Hepatocyte (in vitro differentiated cells): ENCODE measurements around the gene TWF2. TPM values are rescaled to one million over a fixed set of nuclear protein-coding genes. Genes with fewer than 3 reads are reported as not detected.
A peak's percentile ranks its signal among the peaks of the same experiment; 100 is the strongest.

Experiments
- DNase-seq: peaks from one replicate; pipeline ENCODE4 v3.0.0-alpha.2; 2016; ENCODE audit warnings: low spot score
- H2AFZ ChIP-seq: fragments of 200-600 bp; sonication (generic); 2 replicates; pipeline ENCODE4 v1.6.0; 2016; ENCODE audit warnings: antibody characterized with exemption, mild to moderate bottlenecking
- H3K27ac ChIP-seq: fragments of 200-600 bp; sonication (generic); 2 replicates; pipeline ENCODE4 v1.5.1; 2016; ENCODE audit warnings: mild to moderate bottlenecking
- H3K27me3 ChIP-seq: fragments of 200-600 bp; sonication (generic); 2 replicates; pipeline ENCODE4 v1.6.1; 2016
- H3K36me3 ChIP-seq: fragments of 200-600 bp; sonication (generic); replicated peaks from 2 replicates; pipeline ENCODE4 v1.5.1; 2016; ENCODE audit warnings: low read depth; ENCODE audit not compliant: insufficient read depth
- H3K4me1 ChIP-seq: fragments of 200-600 bp; sonication (generic); 2 replicates; pipeline ENCODE4 v1.5.1; 2016; ENCODE audit warnings: mild to moderate bottlenecking, moderate library complexity; ENCODE audit not compliant: insufficient read depth
- H3K4me2 ChIP-seq: fragments of 200-600 bp; sonication (generic); 2 replicates; pipeline ENCODE4 v1.6.0; 2016
- H3K4me3 ChIP-seq: fragments of 200-600 bp; sonication (generic); 2 replicates; pipeline ENCODE4 v1.5.1; 2016; ENCODE audit warnings: mild to moderate bottlenecking
- H3K79me2 ChIP-seq: fragments of 200-600 bp; sonication (generic); 2 replicates; pipeline ENCODE4 v1.6.0; 2017; ENCODE audit warnings: mild to moderate bottlenecking
- H3K9me2 ChIP-seq: fragments of 200-600 bp; sonication (generic); replicated peaks from 2 replicates; pipeline ENCODE4 v1.6.0; 2017; ENCODE audit warnings: mild to moderate bottlenecking; ENCODE audit not compliant: insufficient read depth
- H3K9me3 ChIP-seq: fragments of 200-600 bp; sonication (generic); 2 replicates; pipeline ENCODE4 v1.5.1; 2016; ENCODE audit warnings: low read depth, mild to moderate bottlenecking
- H4K20me1 ChIP-seq: fragments of 200-600 bp; sonication (generic); 2 replicates; pipeline ENCODE4 v1.6.0; 2016; ENCODE audit warnings: mild to moderate bottlenecking; ENCODE audit not compliant: insufficient read depth, poor library complexity, severe bottlenecking
- EZH2 ChIP-seq: fragments of 200-600 bp; sonication (generic); IDR thresholded peaks from 2 replicates; pipeline ENCODE4 v1.6.1; 2016; ENCODE audit warnings: antibody characterized with exemption, mild to moderate bottlenecking, borderline replicate concordance
- EZH2phosphoT487 ChIP-seq: fragments of 200-600 bp; sonication (generic); IDR thresholded peaks from one replicate; pipeline ENCODE4 v1.6.1; 2018; ENCODE audit warnings: antibody characterized with exemption, mild to moderate bottlenecking, low read depth, moderate library complexity; ENCODE audit not compliant: unreplicated experiment, severe bottlenecking
- WGBS: methylation state at CpG from one replicate; pipeline ENCODE4 v1.1.6; 2016; ENCODE audit warnings: low lambda C conversion rate; ENCODE audit errors: missing lambda C conversion rate; 5-methylcytosine and 5-hydroxymethylcytosine counted together
- polyA plus RNA-seq: library from polyadenylated mRNA; unstranded; fragments of >200 nt; fragmentation: Nextera tagmentation; extraction: Ambion mirVana; gene quantifications from 2 replicates; pipeline ENCODE4 v1.2.1, GENCODE V29; 2016
- total RNA-seq: library from RNA; depleted of rRNA; stranded (reverse); fragments of >200 nt; gene quantifications from 2 replicates; pipeline ENCODE4 v1.2.3, GENCODE V29; 2014
- TF ChIP-seq, protein P1 (sequence below): fragments of 200-600 bp; sonication (generic); IDR thresholded peaks from 2 replicates; pipeline ENCODE4 v1.5.1; 2016; ENCODE audit warnings: antibody characterized with exemption, mild to moderate bottlenecking; ENCODE audit not compliant: poor library complexity

The TWF2 gene
- total and polyA plus RNA-seq, 2 experiments from 2014 or later, result 47.4 to 52.5 TPM

DNA sequence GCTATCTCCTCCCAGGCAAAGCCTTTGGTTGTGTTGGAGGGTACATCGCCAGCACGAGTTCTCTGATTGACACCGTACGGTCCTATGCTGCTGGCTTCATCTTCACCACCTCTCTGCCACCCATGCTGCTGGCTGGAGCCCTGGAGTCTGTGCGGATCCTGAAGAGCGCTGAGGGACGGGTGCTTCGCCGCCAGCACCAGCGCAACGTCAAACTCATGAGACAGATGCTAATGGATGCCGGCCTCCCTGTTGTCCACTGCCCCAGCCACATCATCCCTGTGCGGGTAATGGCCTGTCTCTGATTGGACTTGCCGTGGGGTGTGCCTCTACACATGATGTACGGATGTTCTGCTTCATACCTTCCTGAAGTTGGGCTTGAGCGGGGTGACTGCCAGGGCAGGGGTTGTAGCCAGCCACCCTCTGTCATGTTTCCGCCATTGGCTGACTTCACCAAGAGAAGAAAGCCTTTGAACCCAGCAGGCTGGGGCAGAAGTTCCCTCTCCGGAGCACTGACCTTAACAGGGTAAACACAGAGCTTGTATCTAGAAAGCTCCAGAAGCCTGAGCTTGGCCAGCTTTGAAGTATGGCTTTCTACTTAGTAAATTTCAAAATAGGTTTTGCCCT is 27.6 kb downstream of the TWF2 start:
- peak overlapping the region; percentile 5 for H3K4me2 ChIP-seq
- no peak overlapping the region for H2AFZ ChIP-seq
- H3K9me3 ChIP-seq, result no peaks in the 10 kb centered on the region
- H3K4me3 ChIP-seq, result no peak overlapping the region
- DNase-seq, result no peak
- H3K27ac ChIP-seq, result peak overlapping the region; percentile 84
- TF ChIP-seq, protein P1, sequence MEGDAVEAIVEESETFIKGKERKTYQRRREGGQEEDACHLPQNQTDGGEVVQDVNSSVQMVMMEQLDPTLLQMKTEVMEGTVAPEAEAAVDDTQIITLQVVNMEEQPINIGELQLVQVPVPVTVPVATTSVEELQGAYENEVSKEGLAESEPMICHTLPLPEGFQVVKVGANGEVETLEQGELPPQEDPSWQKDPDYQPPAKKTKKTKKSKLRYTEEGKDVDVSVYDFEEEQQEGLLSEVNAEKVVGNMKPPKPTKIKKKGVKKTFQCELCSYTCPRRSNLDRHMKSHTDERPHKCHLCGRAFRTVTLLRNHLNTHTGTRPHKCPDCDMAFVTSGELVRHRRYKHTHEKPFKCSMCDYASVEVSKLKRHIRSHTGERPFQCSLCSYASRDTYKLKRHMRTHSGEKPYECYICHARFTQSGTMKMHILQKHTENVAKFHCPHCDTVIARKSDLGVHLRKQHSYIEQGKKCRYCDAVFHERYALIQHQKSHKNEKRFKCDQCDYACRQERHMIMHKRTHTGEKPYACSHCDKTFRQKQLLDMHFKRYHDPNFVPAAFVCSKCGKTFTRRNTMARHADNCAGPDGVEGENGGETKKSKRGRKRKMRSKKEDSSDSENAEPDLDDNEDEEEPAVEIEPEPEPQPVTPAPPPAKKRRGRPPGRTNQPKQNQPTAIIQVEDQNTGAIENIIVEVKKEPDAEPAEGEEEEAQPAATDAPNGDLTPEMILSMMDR, result no peak
- TF ChIP-seq EZH2phosphoT487 (no peak), EZH2 (no peak)
- no peaks in the 10 kb centered on the region for H3K27me3 ChIP-seq
- no peaks in the 10 kb centered on the region for H3K79me2 ChIP-seq
- H3K9me2 ChIP-seq, result no peaks in the 10 kb centered on the region
- H3K36me3 ChIP-seq, result no peaks in the 10 kb centered on the region
- WGBS, result 95% methylated on average over 18 of the region's 18 CpGs
- H3K4me1 ChIP-seq, result peaks cover 18% of the 10 kb centered on the region
- no peaks in the 10 kb centered on the region for H4K20me1 ChIP-seq

DNA sequence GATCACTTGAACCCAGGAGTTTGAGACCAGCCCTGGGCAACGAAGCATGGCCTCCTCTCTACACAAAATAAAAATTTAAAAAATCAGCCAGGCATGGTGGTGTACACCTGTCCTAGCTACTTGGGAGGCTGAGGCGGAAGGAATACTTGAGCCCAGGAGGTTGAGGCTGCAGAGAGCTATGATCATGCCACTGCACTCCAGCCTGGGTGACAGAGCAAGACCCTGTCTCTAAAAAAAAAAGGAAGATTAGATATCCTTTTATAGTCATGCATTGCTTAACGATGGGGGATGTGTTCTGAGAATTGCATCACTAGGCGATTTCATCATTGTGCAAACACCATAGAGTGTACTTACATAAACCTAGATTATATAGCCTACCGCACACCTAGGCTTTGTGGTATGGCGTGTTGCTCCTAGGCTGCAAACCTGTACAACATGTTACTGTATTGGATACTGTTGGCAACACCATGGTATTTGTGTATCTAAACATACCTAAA is 28.4 kb downstream of the TWF2 start:
- no peak overlapping the region for H3K4me3 ChIP-seq
- no peaks in the 10 kb centered on the region for H3K36me3 ChIP-seq
- no peak overlapping the region for H2AFZ ChIP-seq
- no peaks in the 10 kb centered on the region for H3K9me3 ChIP-seq
- H3K27me3 ChIP-seq, result no peaks in the 10 kb centered on the region
- no peaks in the 10 kb centered on the region for H3K9me2 ChIP-seq
- TF ChIP-seq, protein P1, result no peak
- TF ChIP-seq EZH2phosphoT487, result no peak
- no peak for TF ChIP-seq EZH2
- 57% methylated on average over 6 of the region's 6 CpGs for WGBS
- peak overlapping the region; percentile 86 for H3K27ac ChIP-seq
- no peaks in the 10 kb centered on the region for H3K79me2 ChIP-seq
- no peaks in the 10 kb centered on the region for H4K20me1 ChIP-seq
- peak overlapping the region; percentile 5 for H3K4me2 ChIP-seq
- DNase-seq, result peak; percentile 77
- peaks cover 18% of the 10 kb centered on the region for H3K4me1 ChIP-seq

DNA sequence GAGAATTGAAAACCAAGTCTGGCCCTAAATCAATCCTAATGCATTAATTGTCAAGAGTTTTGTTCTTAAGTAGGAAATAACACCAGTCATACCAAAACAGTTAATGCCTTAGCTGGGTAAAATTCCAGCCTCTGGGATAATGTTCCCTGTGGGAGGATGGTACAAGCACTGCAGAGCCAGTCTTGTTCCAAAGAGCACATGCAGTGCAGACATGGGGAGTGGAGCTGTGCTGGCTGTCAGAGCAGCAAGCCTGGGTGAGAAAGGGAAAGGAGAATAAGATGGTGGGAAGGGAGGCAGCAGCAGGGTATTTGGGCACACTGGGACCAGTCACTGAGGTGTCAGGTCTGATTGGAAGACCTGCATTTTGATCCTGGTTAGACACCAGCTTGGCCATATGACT is 28.9 kb downstream of the TWF2 start:
- Histone ChIP-seq H3K4me1 (peaks cover 18% of the 10 kb centered on the region), H3K36me3 (peaks cover under 1% of the 10 kb centered on the region), H3K79me2 (no peaks in the 10 kb centered on the region), H3K4me3 (no peak overlapping the region), H3K9me3 (no peaks in the 10 kb centered on the region), H3K27ac (peak overlapping the region; percentile 86), H3K27me3 (no peaks in the 10 kb centered on the region), H3K9me2 (no peaks in the 10 kb centered on the region), H4K20me1 (no peaks in the 10 kb centered on the region), H3K4me2 (no peak overlapping the region), H2AFZ (no peak overlapping the region)
- no peak for DNase-seq
- TF ChIP-seq, protein P1, result no peak
- TF ChIP-seq EZH2 (no peak), EZH2phosphoT487 (no peak)
